ENCODE measurements around the gene MAN2B1. TPM values are rescaled to one million over a fixed set of nuclear protein-coding genes. Genes with fewer than 3 reads are reported as not detected.

The MAN2B1 gene
- total and polyA plus RNA-seq, 2 experiments from 2014 or later: 40.6 to 56.5 TPM

DNA sequence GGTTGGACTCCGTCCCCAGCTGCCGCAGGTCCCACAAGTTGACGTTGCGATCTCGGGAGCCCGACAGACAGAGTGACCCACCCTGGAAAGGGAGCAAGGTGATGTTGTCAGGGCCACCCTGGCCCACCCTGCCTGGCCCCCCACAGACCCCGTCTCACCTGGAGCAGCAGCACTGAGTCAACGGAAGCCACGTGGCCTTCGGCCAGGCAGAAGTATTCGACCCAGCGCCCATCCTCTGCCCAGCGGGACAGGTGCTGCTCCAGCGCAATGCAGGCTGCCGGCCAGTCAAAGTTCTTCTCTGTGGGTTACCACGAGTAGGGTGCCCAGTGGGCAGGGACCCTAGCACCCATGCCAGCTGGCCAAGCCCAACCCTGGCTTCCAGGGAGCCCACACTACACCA, 28.1 kb upstream of the MAN2B1 start:
- in situ Hi-C loops (cut with MboI): no loop called here
- no peak overlapping the region for H3K27ac ChIP-seq
- no peak overlapping the region for H3K4me3 ChIP-seq
- H4K20me1 ChIP-seq (ENCODE audit: insufficient read depth): no peaks in the 10 kb centered on the region
- H3K36me3 ChIP-seq (ENCODE audit: low read depth): no peaks in the 10 kb centered on the region
- H3K27me3 ChIP-seq (replicated peaks; ENCODE audit: insufficient read depth): no peaks in the 10 kb centered on the region
- H3K9ac ChIP-seq: no peak overlapping the region
- no peaks in the 10 kb centered on the region for H3K9me2 ChIP-seq (ENCODE audit: insufficient read depth)
- peaks cover 18% of the 10 kb centered on the region; the same call in 1 of the 2 replicates for H3F3A ChIP-seq (ENCODE audit: insufficient read depth)
- TF ChIP-seq EZH2phosphoT487 (IDR thresholded peaks at IDR 0.05; ENCODE audit: insufficient read depth, low read depth) (no peak), EZH2 (IDR thresholded peaks at IDR 0.05; ENCODE audit: insufficient read depth, poor library complexity, severe bottlenecking) (no peak)
- H2AFZ ChIP-seq: no peak overlapping the region
- peaks cover 7% of the 10 kb centered on the region; the same call in 1 of the 2 replicates for H3K4me1 ChIP-seq (ENCODE audit: insufficient read depth)
- peaks cover 7% of the 10 kb centered on the region for H3K79me2 ChIP-seq (ENCODE audit: insufficient read depth)
- DNase-seq: no peak
- WGBS, 2 experiments (ENCODE audit: low coverage in 1 of 2, low lambda C conversion rate in 2 of 2, missing lambda C conversion rate in 2 of 2): 95 to 99% methylated on average over 16 of the region's 16 CpGs
- H3K4me2 ChIP-seq (ENCODE audit: unreplicated experiment): no peak overlapping the region
- no peaks in the 10 kb centered on the region for H3K9me3 ChIP-seq (ENCODE audit: low read depth)

DNA sequence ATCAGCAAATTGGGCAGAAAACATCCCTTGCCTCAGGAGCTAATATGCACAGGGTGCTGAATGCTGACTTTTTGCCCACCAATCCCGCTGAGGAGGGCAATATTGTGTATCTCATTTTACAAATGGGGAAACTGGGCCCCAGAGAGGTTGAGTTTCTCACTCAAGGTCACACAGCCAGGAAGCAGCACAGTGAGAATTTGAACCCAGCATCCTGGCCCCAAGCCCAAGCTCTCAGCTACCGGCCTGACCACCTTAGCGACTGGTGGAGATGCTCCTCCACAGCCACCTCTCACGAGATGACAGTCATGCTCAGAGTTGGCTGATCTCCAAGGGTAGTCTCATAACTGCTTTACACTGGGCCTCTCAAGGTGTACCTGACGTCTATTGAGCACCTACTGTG, 26.4 kb upstream of the MAN2B1 start:
- H4K20me1 ChIP-seq (ENCODE audit: insufficient read depth): no peaks in the 10 kb centered on the region
- H3K9ac ChIP-seq: no peak overlapping the region
- 0 out of 2 replicates have a peak, but pooled peaks cover 5% of the 10 kb centered on the region for H3F3A ChIP-seq (ENCODE audit: insufficient read depth)
- H3K9me3 ChIP-seq (ENCODE audit: low read depth): no peaks in the 10 kb centered on the region
- no peak overlapping the region for H3K4me2 ChIP-seq (ENCODE audit: unreplicated experiment)
- no peaks in the 10 kb centered on the region for H3K9me2 ChIP-seq (ENCODE audit: insufficient read depth)
- in situ Hi-C loops (cut with MboI): no loop called here
- peaks cover 7% of the 10 kb centered on the region; the same call in 1 of the 2 replicates for H3K4me1 ChIP-seq (ENCODE audit: insufficient read depth)
- no peak overlapping the region for H3K4me3 ChIP-seq
- no peak overlapping the region for H3K27ac ChIP-seq
- H3K36me3 ChIP-seq (ENCODE audit: low read depth): no peaks in the 10 kb centered on the region
- no peaks in the 10 kb centered on the region for H3K27me3 ChIP-seq (replicated peaks; ENCODE audit: insufficient read depth)
- no peak for TF ChIP-seq EZH2 (IDR thresholded peaks at IDR 0.05; ENCODE audit: insufficient read depth, poor library complexity, severe bottlenecking)
- no peak for TF ChIP-seq EZH2phosphoT487 (IDR thresholded peaks at IDR 0.05; ENCODE audit: insufficient read depth, low read depth)
- WGBS, 2 experiments (ENCODE audit: low coverage in 1 of 2, low lambda C conversion rate in 2 of 2, missing lambda C conversion rate in 2 of 2): 73 to 82% methylated on average over 5 of the region's 5 CpGs
- H3K79me2 ChIP-seq (ENCODE audit: insufficient read depth): peaks cover 7% of the 10 kb centered on the region
- DNase-seq: no peak
- H2AFZ ChIP-seq: no peak overlapping the region

DNA sequence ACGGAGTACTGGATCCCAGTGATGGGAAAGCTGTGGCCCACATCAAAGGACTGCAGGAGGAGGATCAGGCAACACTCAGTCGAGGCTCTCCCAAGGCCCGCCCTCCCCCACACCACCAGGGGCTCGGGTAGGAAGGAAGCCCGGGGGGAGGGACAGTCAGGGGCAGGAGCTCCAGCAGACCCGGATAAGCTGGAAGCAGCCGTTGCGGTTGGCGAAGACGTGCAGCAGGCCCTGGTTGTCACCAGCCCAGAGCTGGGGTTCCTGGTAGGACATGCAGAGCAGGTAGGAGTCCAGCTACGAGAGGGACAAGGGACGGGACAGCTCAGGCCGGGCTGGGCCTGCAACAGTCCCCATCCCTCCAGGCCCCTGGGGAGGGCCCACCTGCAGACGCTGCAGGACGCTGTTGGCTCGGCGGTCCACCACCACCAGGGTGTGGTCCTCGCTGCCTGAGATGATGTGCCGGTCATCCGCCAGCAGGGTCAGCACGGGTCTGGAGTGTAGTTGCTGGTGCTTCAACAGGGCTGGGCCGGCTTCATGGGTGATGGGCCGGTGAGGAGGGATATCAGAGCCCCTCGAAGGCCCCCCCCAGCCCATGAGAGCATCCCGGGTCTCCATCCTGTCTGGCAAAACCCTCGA, 23.2 kb upstream of the MAN2B1 start:
- Histone ChIP-seq H3K9me2 (ENCODE audit: insufficient read depth) (no peaks in the 10 kb centered on the region), H3K27me3 (replicated peaks; ENCODE audit: insufficient read depth) (no peaks in the 10 kb centered on the region), H4K20me1 (ENCODE audit: insufficient read depth) (no peaks in the 10 kb centered on the region), H3K9me3 (ENCODE audit: low read depth) (no peaks in the 10 kb centered on the region), H3K79me2 (ENCODE audit: insufficient read depth) (no peaks in the 10 kb centered on the region), H3K9ac (no peak overlapping the region), H3K4me1 (ENCODE audit: insufficient read depth) (no peaks in the 10 kb centered on the region), H3K4me3 (no peak overlapping the region), H2AFZ (no peak overlapping the region), H3K4me2 (ENCODE audit: unreplicated experiment) (no peak overlapping the region), H3F3A (ENCODE audit: insufficient read depth) (no peaks in the 10 kb centered on the region), H3K27ac (no peak overlapping the region), H3K36me3 (ENCODE audit: low read depth) (no peaks in the 10 kb centered on the region)
- no peak for DNase-seq
- 78 to 82% methylated on average over 23 to 26 of the region's 26 CpGs for WGBS, 2 experiments (ENCODE audit: low coverage in 1 of 2, low lambda C conversion rate in 2 of 2, missing lambda C conversion rate in 2 of 2)
- TF ChIP-seq EZH2phosphoT487 (IDR thresholded peaks at IDR 0.05; ENCODE audit: insufficient read depth, low read depth) (no peak), EZH2 (IDR thresholded peaks at IDR 0.05; ENCODE audit: insufficient read depth, poor library complexity, severe bottlenecking) (no peak)
- in situ Hi-C loops (cut with MboI): no loop called here

DNA sequence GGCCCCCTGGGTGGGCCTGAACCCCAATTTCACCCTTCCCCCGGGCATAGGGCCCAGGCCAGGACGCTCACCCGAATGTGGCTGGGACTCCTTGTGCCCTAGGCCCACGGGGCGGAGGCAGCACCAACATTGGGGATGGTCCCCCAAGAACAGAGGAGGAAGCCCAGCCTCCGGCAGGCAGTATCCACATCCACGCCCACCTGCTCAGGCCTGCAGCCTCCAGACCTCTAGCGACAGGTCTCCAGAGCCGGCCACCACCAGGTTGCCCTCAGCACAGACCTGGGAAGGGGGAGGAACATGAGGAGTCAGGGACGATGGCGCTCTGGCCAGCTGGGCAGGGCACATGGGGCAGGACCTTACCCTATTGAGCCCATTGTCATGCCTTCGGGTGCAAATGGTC, 22.5 kb upstream of the MAN2B1 start:
- TF ChIP-seq EZH2 (IDR thresholded peaks at IDR 0.05; ENCODE audit: insufficient read depth, poor library complexity, severe bottlenecking) (no peak), EZH2phosphoT487 (IDR thresholded peaks at IDR 0.05; ENCODE audit: insufficient read depth, low read depth) (no peak)
- H3K27ac ChIP-seq: no peak overlapping the region
- H3K4me3 ChIP-seq: no peak overlapping the region
- H3F3A ChIP-seq (ENCODE audit: insufficient read depth): no peaks in the 10 kb centered on the region
- no peaks in the 10 kb centered on the region for H3K9me3 ChIP-seq (ENCODE audit: low read depth)
- no peak overlapping the region for H3K4me2 ChIP-seq (ENCODE audit: unreplicated experiment)
- no peaks in the 10 kb centered on the region for H3K79me2 ChIP-seq (ENCODE audit: insufficient read depth)
- DNase-seq: no peak
- no peaks in the 10 kb centered on the region for H3K27me3 ChIP-seq (replicated peaks; ENCODE audit: insufficient read depth)
- no peaks in the 10 kb centered on the region for H4K20me1 ChIP-seq (ENCODE audit: insufficient read depth)
- H3K9me2 ChIP-seq (ENCODE audit: insufficient read depth): no peaks in the 10 kb centered on the region
- H2AFZ ChIP-seq: no peak overlapping the region
- H3K36me3 ChIP-seq (ENCODE audit: low read depth): no peaks in the 10 kb centered on the region
- in situ Hi-C loops (cut with MboI): no loop called here
- WGBS, 2 experiments (ENCODE audit: low coverage in 1 of 2, low lambda C conversion rate in 2 of 2, missing lambda C conversion rate in 2 of 2): 94 to 98% methylated on average over 10 to 12 of the region's 12 CpGs
- no peaks in the 10 kb centered on the region for H3K4me1 ChIP-seq (ENCODE audit: insufficient read depth)
- no peak overlapping the region for H3K9ac ChIP-seq

All from GM23248 (cell line).